MM.1S (cell line): ENCODE results near the gene QPCT.

ENCODE experiments used
- DNase-seq: peaks from one replicate; pipeline ENCODE4 v3.0.0-alpha.2; 2015
- H2AFZ ChIP-seq: fragments of 300-600 bp; sonication (generic); 2 replicates; pipeline ENCODE4 v1.6.0; 2016; ENCODE audit warnings: antibody characterized with exemption, low read length
- H3F3A ChIP-seq: fragments of 300-600 bp; sonication (generic); 2 replicates; pipeline ENCODE4 v1.6.1; 2016; ENCODE audit warnings: mild to moderate bottlenecking, antibody characterized with exemption, low read length, moderate library complexity, mixed read lengths; ENCODE audit not compliant: insufficient read depth
- H3K27ac ChIP-seq: fragments of 300-600 bp; sonication (generic); 2 replicates; pipeline ENCODE4 v1.5.1; 2016; ENCODE audit warnings: mild to moderate bottlenecking, low read length
- H3K27me3 ChIP-seq: fragments of 300-600 bp; sonication (generic); replicated peaks from 2 replicates; pipeline ENCODE4 v1.6.0; 2016; ENCODE audit warnings: low read length; ENCODE audit not compliant: insufficient read depth
- H3K36me3 ChIP-seq: fragments of 300-600 bp; sonication (generic); replicated peaks from 2 replicates; pipeline ENCODE4 v1.6.1; 2016; ENCODE audit warnings: mild to moderate bottlenecking, low read length, mixed read lengths; ENCODE audit not compliant: insufficient read depth
- H3K4me1 ChIP-seq: fragments of 300-600 bp; sonication (generic); 2 replicates; pipeline ENCODE4 v1.6.1; 2016; ENCODE audit warnings: low read length, mixed read lengths
- H3K4me2 ChIP-seq: fragments of 300-600 bp; sonication (generic); 2 replicates; pipeline ENCODE4 v1.6.0; 2016; ENCODE audit warnings: low read depth, low read length
- H3K4me3 ChIP-seq: fragments of 300-600 bp; sonication (generic); 2 replicates; pipeline ENCODE4 v1.5.1; 2016; ENCODE audit warnings: low read length, mixed read lengths
- H3K79me2 ChIP-seq: fragments of 300-600 bp; sonication (generic); 2 replicates; pipeline ENCODE4 v1.6.1; 2016; ENCODE audit warnings: mixed run types, low read length, mixed read lengths
- H3K9ac ChIP-seq: fragments of 300-600 bp; sonication (generic); 2 replicates; pipeline ENCODE4 v1.6.1; 2016; ENCODE audit warnings: low read length, mixed read lengths
- H3K9me2 ChIP-seq: fragments of 300-600 bp; sonication (generic); replicated peaks from 2 replicates; pipeline ENCODE4 v1.6.1; 2016; ENCODE audit warnings: mild to moderate bottlenecking, low read length, mixed read lengths; ENCODE audit not compliant: insufficient read depth
- H3K9me3 ChIP-seq: fragments of 300-600 bp; sonication (generic); replicated peaks from 2 replicates; pipeline ENCODE4 v1.6.1; 2016; ENCODE audit warnings: mild to moderate bottlenecking, low read length, mixed read lengths; ENCODE audit not compliant: insufficient read depth
- H4K20me1 ChIP-seq: fragments of 300-600 bp; sonication (generic); 2 replicates; pipeline ENCODE4 v1.6.1; 2016; ENCODE audit warnings: mild to moderate bottlenecking, low read length, moderate library complexity, mixed read lengths; ENCODE audit not compliant: insufficient read depth
- EZH2 ChIP-seq: fragments of 300-600 bp; sonication (generic); optimal IDR thresholded peaks from 2 replicates; pipeline ENCODE3; 2017; ENCODE audit warnings: low read depth, mild to moderate bottlenecking, antibody characterized with exemption, low read length, mixed read lengths
- EZH2phosphoT487 ChIP-seq: fragments of 300-600 bp; sonication (generic); IDR thresholded peaks from 2 replicates; pipeline ENCODE4 v1.6.1; 2018; ENCODE audit warnings: antibody characterized with exemption, low read length
- TF ChIP-seq, protein P1 (sequence below): fragments of 300-600 bp; sonication (generic); IDR thresholded peaks from 2 replicates; pipeline ENCODE4 v1.5.1; 2016; ENCODE audit warnings: antibody characterized with exemption, low read length, mixed read lengths

The QPCT gene

GRCh38 chr2:37324786-37325624, 19.4 kb upstream of the QPCT start, which contains the start of gene PRKD3:
Gene PRKD3 (minus strand): TSS chr2:37324833. CDS start chr2:37316524, 8,309 bp downstream.
- peaks cover 48% of the 10 kb centered on the region for H3F3A ChIP-seq
- peak within 1 kb of the TSS; percentile 97 for H3K27ac ChIP-seq
- no peaks in the 10 kb centered on the region for H3K9me3 ChIP-seq
- H4K20me1 ChIP-seq: no peaks in the 10 kb centered on the region
- peak within 1 kb of the TSS; percentile 99 for H3K9ac ChIP-seq
- H3K4me2 ChIP-seq: peak within 1 kb of the TSS; percentile 90
- H3K4me1 ChIP-seq: peaks cover 10% of the 10 kb centered on the region
- no peak within 1 kb of the TSS; the same call in 1 of the 2 replicates for H2AFZ ChIP-seq
- peak within 1 kb of the TSS; percentile 88 for H3K4me3 ChIP-seq
- no peaks in the 10 kb centered on the region for H3K27me3 ChIP-seq
- H3K9me2 ChIP-seq: no peaks in the 10 kb centered on the region
- peak; percentile 76 for DNase-seq
- peaks cover 96% of the 10 kb centered on the region for H3K79me2 ChIP-seq
- peaks cover 5% of the 10 kb centered on the region; the same call in 1 of the 2 replicates for H3K36me3 ChIP-seq
- TF ChIP-seq, protein P1, sequence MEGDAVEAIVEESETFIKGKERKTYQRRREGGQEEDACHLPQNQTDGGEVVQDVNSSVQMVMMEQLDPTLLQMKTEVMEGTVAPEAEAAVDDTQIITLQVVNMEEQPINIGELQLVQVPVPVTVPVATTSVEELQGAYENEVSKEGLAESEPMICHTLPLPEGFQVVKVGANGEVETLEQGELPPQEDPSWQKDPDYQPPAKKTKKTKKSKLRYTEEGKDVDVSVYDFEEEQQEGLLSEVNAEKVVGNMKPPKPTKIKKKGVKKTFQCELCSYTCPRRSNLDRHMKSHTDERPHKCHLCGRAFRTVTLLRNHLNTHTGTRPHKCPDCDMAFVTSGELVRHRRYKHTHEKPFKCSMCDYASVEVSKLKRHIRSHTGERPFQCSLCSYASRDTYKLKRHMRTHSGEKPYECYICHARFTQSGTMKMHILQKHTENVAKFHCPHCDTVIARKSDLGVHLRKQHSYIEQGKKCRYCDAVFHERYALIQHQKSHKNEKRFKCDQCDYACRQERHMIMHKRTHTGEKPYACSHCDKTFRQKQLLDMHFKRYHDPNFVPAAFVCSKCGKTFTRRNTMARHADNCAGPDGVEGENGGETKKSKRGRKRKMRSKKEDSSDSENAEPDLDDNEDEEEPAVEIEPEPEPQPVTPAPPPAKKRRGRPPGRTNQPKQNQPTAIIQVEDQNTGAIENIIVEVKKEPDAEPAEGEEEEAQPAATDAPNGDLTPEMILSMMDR: no peak
- no peak for TF ChIP-seq EZH2
- TF ChIP-seq EZH2phosphoT487: no peak

DNA sequence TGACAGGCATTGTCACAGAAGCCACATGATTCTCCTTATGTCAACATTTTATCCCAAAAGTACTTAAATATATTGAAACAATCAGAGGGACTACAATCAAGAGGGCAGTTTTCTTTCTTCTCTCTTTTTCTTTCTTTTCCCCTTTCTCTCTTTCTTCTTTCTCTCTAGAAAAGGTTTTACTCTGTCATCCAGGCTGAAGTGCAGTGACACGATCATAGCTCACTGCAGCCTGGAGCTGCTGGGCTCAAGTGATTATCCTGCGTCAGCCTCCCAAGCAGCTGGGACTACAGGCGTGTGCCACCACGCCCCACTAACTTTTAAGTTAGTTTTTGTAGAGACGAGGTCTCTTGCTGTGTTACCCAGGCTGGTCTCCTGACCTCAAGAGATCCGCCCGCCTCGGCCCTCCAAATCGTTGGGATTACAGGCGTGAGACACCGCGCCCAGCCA, 18.8 kb upstream of the QPCT start:
- no peaks in the 10 kb centered on the region for H3K9me3 ChIP-seq
- DNase-seq: peak; percentile 35
- peak overlapping the region; percentile 96 for H3K9ac ChIP-seq
- no peaks in the 10 kb centered on the region for H3K9me2 ChIP-seq
- H3F3A ChIP-seq: peaks cover 47% of the 10 kb centered on the region
- H3K4me2 ChIP-seq: peak overlapping the region; percentile 79
- no peaks in the 10 kb centered on the region for H4K20me1 ChIP-seq
- H3K36me3 ChIP-seq: peaks cover 5% of the 10 kb centered on the region; the same call in 1 of the 2 replicates
- H2AFZ ChIP-seq: no peak overlapping the region
- peak overlapping the region; percentile 97 for H3K27ac ChIP-seq
- H3K27me3 ChIP-seq: no peaks in the 10 kb centered on the region
- H3K4me1 ChIP-seq: peaks cover 14% of the 10 kb centered on the region
- TF ChIP-seq, protein P1: no peak
- H3K4me3 ChIP-seq: peak overlapping the region; percentile 80
- peaks cover 96% of the 10 kb centered on the region for H3K79me2 ChIP-seq

DNA sequence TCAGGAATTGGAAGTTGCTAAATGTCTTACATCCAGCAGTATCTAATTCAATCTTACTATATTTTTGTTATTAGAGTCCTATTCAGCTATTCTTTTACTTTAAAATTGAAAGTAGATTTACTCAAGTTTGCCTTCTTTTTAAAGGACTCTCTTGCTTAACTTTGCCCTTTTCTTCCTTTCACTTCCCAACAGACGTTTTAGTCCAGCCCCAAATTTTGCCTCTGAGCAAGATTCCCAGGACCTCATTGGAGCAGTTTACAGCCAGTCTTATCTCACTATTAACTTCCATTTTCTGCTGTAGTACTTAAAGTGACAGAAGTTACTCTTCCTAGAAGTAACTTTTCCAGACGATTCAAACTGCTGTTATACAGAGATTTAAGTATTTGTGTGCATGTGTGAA, 18.1 kb upstream of the QPCT start:
- peak; percentile 55 for DNase-seq
- peaks cover 41% of the 10 kb centered on the region for H3F3A ChIP-seq

More for the DNA sequence above, 18.1 kb upstream of the QPCT start:
- Histone ChIP-seq H3K9me3 (no peaks in the 10 kb centered on the region), H3K4me1 (peaks cover 18% of the 10 kb centered on the region), H3K36me3 (peaks cover 5% of the 10 kb centered on the region; the same call in 1 of the 2 replicates), H3K79me2 (peaks cover 96% of the 10 kb centered on the region), H3K9me2 (no peaks in the 10 kb centered on the region), H3K4me2 (peak overlapping the region; percentile 79), H4K20me1 (no peaks in the 10 kb centered on the region), H3K27me3 (no peaks in the 10 kb centered on the region), H3K27ac (peak overlapping the region; percentile 97; the same call in 1 of the 2 replicates), H2AFZ (no peak overlapping the region), H3K9ac (peak overlapping the region; percentile 96; the same call in 1 of the 2 replicates), H3K4me3 (peak overlapping the region; percentile 80)
- TF ChIP-seq, protein P1: no peak
- TF ChIP-seq EZH2: no peak
- TF ChIP-seq EZH2phosphoT487: no peak
